Neural progenitor cell (in vitro differentiated cells): ENCODE measurements around the gene SNTG2. TPM values are rescaled to one million over a fixed set of nuclear protein-coding genes. Genes with fewer than 3 reads are reported as not detected.

Source experiments
- DNase-seq: peaks from one replicate; pipeline ENCODE4 v3.0.0-alpha.2; 2016; ENCODE audit warnings: low spot score
- H2AFZ ChIP-seq: fragments of 200-600 bp; sonication (generic); replicated peaks from 2 replicates; pipeline ENCODE4 v1.6.1; 2016; ENCODE audit warnings: antibody characterized with exemption
- H3F3A ChIP-seq: fragments of 200-600 bp; sonication (generic); 2 replicates; pipeline ENCODE4 v1.6.1; 2016; ENCODE audit warnings: antibody characterized with exemption, low read depth
- H3K27ac ChIP-seq: fragments of 200-600 bp; sonication (generic); 2 replicates; pipeline ENCODE4 v1.5.1; 2016; ENCODE audit warnings: mild to moderate bottlenecking
- H3K27me3 ChIP-seq: fragments of 200-600 bp; sonication (generic); 2 replicates; pipeline ENCODE4 v1.6.1; 2016; ENCODE audit warnings: mild to moderate bottlenecking, moderate library complexity
- H3K36me3 ChIP-seq: fragments of 200-600 bp; sonication (generic); 2 replicates; pipeline ENCODE4 v1.5.1; 2016
- H3K4me1 ChIP-seq: fragments of 200-600 bp; sonication (generic); 2 replicates; pipeline ENCODE4 v1.6.1; 2016; ENCODE audit warnings: mixed run types
- H3K4me2 ChIP-seq: fragments of 200-600 bp; sonication (generic); 2 replicates; pipeline ENCODE4 v1.6.1; 2016
- H3K4me3 ChIP-seq: fragments of 200-600 bp; sonication (generic); 2 replicates; pipeline ENCODE4 v1.5.1; 2016
- H3K79me2 ChIP-seq: fragments of 200-600 bp; sonication (generic); 2 replicates; pipeline ENCODE4 v1.6.1; 2016; ENCODE audit warnings: low read depth
- H3K9ac ChIP-seq: fragments of 200-600 bp; sonication (generic); 2 replicates; pipeline ENCODE4 v1.6.1; 2016
- H3K9me3 ChIP-seq: fragments of 200-600 bp; sonication (generic); 2 replicates; pipeline ENCODE4 v1.5.1; 2016; ENCODE audit warnings: low read depth
- H4K20me1 ChIP-seq: fragments of 200-600 bp; sonication (generic); 2 replicates; pipeline ENCODE4 v1.6.1; 2016; ENCODE audit warnings: low read depth
- H3K27ac Mint-ChIP-seq: 3 replicates; pipeline ENCODE4 v1.8.0; 2021; ENCODE audit warnings: mixed read lengths
- H3K27me3 Mint-ChIP-seq: 2 replicates; pipeline ENCODE4 v1.8.0; 2022; ENCODE audit warnings: low read depth, mild to moderate bottlenecking, inconsistent platforms, moderate library complexity, mixed read lengths; ENCODE audit not compliant: insufficient read depth
- H3K36me3 Mint-ChIP-seq: 3 replicates; pipeline ENCODE4 v1.8.0; 2021; ENCODE audit warnings: mixed read lengths
- H3K4me1 Mint-ChIP-seq: 3 replicates; pipeline ENCODE4 v1.8.0; 2021; ENCODE audit warnings: mixed read lengths
- H3K4me3 Mint-ChIP-seq: 3 replicates; pipeline ENCODE4 v1.8.0; 2021; ENCODE audit warnings: mild to moderate bottlenecking, moderate library complexity, mixed read lengths
- H3K9me3 Mint-ChIP-seq: 3 replicates; pipeline ENCODE4 v1.8.0; 2020; ENCODE audit warnings: mixed read lengths
- CTCF ChIP-seq: fragments of 200-600 bp; sonication (generic); IDR thresholded peaks from 2 replicates; pipeline ENCODE4 v1.5.1; 2017; ENCODE audit warnings: antibody characterized with exemption, mild to moderate bottlenecking
- EZH2 ChIP-seq: fragments of 200-600 bp; sonication (generic); IDR thresholded peaks from 2 replicates; pipeline ENCODE4 v1.6.1; 2017; ENCODE audit warnings: antibody characterized with exemption, mild to moderate bottlenecking, moderate library complexity
- EZH2phosphoT487 ChIP-seq: fragments of 200-600 bp; sonication (generic); IDR thresholded peaks from 2 replicates; pipeline ENCODE4 v1.6.1; 2017; ENCODE audit warnings: antibody characterized with exemption
- total RNA-seq: library from RNA; depleted of rRNA; stranded (reverse); fragments of >200 nt; gene quantifications from 2 replicates; pipeline ENCODE4 v1.2.3, GENCODE V29; 2015; ENCODE audit warnings: low replicate concordance

SNTG2 gene
- total RNA-seq, 1 donor from 2014 or later, result 1.1 TPM

- peaks cover 4% of the 10 kb centered on the region for H3K27me3 Mint-ChIP-seq
These were observed 295.6 kb downstream of the SNTG2 start for GRCh38 chr2:1246239-1246638.

GRCh38 chr2:1246991-1247390 is 296.3 kb downstream of the SNTG2 start:
- no peaks in the 10 kb centered on the region for H3K79me2 ChIP-seq
- H3K4me1 ChIP-seq, result no peaks in the 10 kb centered on the region
- no peaks in the 10 kb centered on the region for H4K20me1 ChIP-seq
- no peak overlapping the region for H3K9ac ChIP-seq
- Mint-ChIP-seq H3K9me3 (no peaks in the 10 kb centered on the region), H3K27ac (no peak overlapping the region), H3K4me1 (no peaks in the 10 kb centered on the region), H3K4me3 (no peak overlapping the region), H3K36me3 (no peaks in the 10 kb centered on the region), H3K27me3 (peaks cover 11% of the 10 kb centered on the region)
- no peaks in the 10 kb centered on the region for H3K36me3 ChIP-seq
- no peaks in the 10 kb centered on the region for H3K9me3 ChIP-seq
- H2AFZ ChIP-seq, result no peak overlapping the region
- no peaks in the 10 kb centered on the region for H3F3A ChIP-seq
- DNase-seq, result no peak
- H3K27ac ChIP-seq, result no peak overlapping the region
- no peak overlapping the region for H3K4me3 ChIP-seq
- H3K4me2 ChIP-seq, result no peak overlapping the region
- H3K27me3 ChIP-seq, result no peaks in the 10 kb centered on the region
- TF ChIP-seq EZH2 (no peak), EZH2phosphoT487 (no peak), CTCF (no peak)

More at GRCh38 chr2:1246239-1246638, 295.6 kb downstream of the SNTG2 start:
- no peak overlapping the region for H3K4me3 ChIP-seq
- Mint-ChIP-seq H3K27ac (no peak overlapping the region), H3K36me3 (no peaks in the 10 kb centered on the region), H3K9me3 (no peaks in the 10 kb centered on the region), H3K4me3 (no peak overlapping the region), H3K4me1 (no peaks in the 10 kb centered on the region)
- TF ChIP-seq EZH2phosphoT487, result no peak
- no peak for TF ChIP-seq EZH2
- TF ChIP-seq CTCF, result peak; percentile 39
- no peak overlapping the region for H3K9ac ChIP-seq
- no peak for DNase-seq
- H2AFZ ChIP-seq, result no peak overlapping the region
- H3K27ac ChIP-seq, result no peak overlapping the region
- no peaks in the 10 kb centered on the region for H3K79me2 ChIP-seq
- no peaks in the 10 kb centered on the region for H4K20me1 ChIP-seq
- no peaks in the 10 kb centered on the region for H3F3A ChIP-seq
- H3K27me3 ChIP-seq, result no peaks in the 10 kb centered on the region
- no peaks in the 10 kb centered on the region for H3K9me3 ChIP-seq
- no peaks in the 10 kb centered on the region for H3K4me1 ChIP-seq
- H3K36me3 ChIP-seq, result no peaks in the 10 kb centered on the region
- H3K4me2 ChIP-seq, result no peak overlapping the region

DNA sequence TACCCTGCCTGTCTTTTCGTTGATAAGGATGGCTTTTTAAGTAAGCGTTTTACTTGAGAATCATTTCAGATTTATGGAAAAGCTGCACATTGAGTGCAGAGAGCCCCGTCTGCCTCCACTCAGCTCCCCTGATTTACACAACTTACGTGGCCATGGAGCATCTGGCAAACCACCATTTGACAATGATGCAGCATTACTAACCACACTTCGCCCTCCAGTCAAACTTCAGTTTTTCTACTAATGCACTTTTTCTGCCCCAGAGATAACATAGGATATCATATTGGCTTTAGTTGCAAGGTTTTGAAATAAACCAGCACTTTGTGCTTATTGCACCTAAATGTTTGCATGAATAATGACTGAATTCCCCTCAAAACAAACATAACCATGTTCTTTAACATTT is 297.5 kb downstream of the SNTG2 start:
- TF ChIP-seq EZH2phosphoT487, result no peak
- no peak for TF ChIP-seq CTCF
- TF ChIP-seq EZH2, result no peak
- no peaks in the 10 kb centered on the region for H3K36me3 ChIP-seq
- no peak overlapping the region for H3K4me2 ChIP-seq
- H3K79me2 ChIP-seq, result no peaks in the 10 kb centered on the region
- Mint-ChIP-seq H3K36me3 (no peaks in the 10 kb centered on the region), H3K9me3 (peaks cover 2% of the 10 kb centered on the region), H3K4me3 (no peak overlapping the region), H3K27ac (no peak overlapping the region), H3K27me3 (peaks cover 9% of the 10 kb centered on the region), H3K4me1 (no peaks in the 10 kb centered on the region)
- no peak overlapping the region for H3K9ac ChIP-seq
- no peak overlapping the region for H3K4me3 ChIP-seq
- no peaks in the 10 kb centered on the region for H3K4me1 ChIP-seq
- no peaks in the 10 kb centered on the region for H3K9me3 ChIP-seq
- no peaks in the 10 kb centered on the region for H3F3A ChIP-seq
- no peak overlapping the region for H2AFZ ChIP-seq
- no peaks in the 10 kb centered on the region for H3K27me3 ChIP-seq
- no peak overlapping the region for H3K27ac ChIP-seq
- no peak for DNase-seq
- no peaks in the 10 kb centered on the region for H4K20me1 ChIP-seq
